RWPE1 (cell line): ENCODE measurements around the gene CALHM5.

ENCODE experiments used
- CTCF ChIA-PET: fragments of 350-600 bp; sonication (Branson Sonifier 250); formaldehyde crosslinking; extraction: SDS; loops from one replicate; lab custom pipeline; 2021; lab: Yijun Ruan, JAX
- POLR2A ChIA-PET: fragments of 400-600 bp; formaldehyde crosslinking; extraction: SDS; loops from one replicate; lab custom pipeline; 2020; ENCODE audit warnings: antibody characterized with exemption; ENCODE audit not compliant: low non-redundant PET; lab: Yijun Ruan, JAX
- DNase-seq: peaks from one replicate; pipeline ENCODE4 v3.0.0; 2012; ENCODE audit warnings: low spot score
- H3K27ac ChIP-seq: fragments of 450-650 bp; 2 replicates; pipeline ENCODE4 v1.5.1; 2017
- TF ChIP-seq, protein P1 (sequence below): fragments of 450-650 bp; conservative IDR thresholded peaks from 2 replicates; pipeline ENCODE4 v1.5.1; 2017; ENCODE audit warnings: low read depth, mild to moderate bottlenecking

The CALHM5 gene

DNA sequence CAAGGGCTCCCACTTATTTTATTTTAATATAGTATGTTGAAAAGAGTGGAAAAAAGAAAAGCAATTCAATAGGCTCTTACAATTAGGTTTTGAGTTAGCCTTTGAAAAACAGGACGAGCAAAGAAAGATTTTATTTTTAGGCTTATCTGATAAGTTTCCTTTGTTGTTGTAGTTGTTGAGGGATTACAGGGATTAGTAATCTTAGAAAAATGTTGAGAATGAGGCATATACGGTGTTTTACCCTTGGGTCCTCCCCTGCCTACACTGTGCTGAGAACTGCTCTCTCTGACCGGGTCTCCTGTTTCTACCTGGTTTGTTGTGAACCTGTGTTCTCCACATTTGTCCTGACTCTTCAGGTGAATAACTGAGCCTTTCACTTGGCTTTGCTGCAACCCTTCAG, 17.3 kb downstream of the CALHM5 start:
- no peak overlapping the region for H3K27ac ChIP-seq
- DNase-seq: no peak
- ChIA-PET POLR2A (no interaction called here), CTCF (no interaction called here)
- TF ChIP-seq, protein P1, sequence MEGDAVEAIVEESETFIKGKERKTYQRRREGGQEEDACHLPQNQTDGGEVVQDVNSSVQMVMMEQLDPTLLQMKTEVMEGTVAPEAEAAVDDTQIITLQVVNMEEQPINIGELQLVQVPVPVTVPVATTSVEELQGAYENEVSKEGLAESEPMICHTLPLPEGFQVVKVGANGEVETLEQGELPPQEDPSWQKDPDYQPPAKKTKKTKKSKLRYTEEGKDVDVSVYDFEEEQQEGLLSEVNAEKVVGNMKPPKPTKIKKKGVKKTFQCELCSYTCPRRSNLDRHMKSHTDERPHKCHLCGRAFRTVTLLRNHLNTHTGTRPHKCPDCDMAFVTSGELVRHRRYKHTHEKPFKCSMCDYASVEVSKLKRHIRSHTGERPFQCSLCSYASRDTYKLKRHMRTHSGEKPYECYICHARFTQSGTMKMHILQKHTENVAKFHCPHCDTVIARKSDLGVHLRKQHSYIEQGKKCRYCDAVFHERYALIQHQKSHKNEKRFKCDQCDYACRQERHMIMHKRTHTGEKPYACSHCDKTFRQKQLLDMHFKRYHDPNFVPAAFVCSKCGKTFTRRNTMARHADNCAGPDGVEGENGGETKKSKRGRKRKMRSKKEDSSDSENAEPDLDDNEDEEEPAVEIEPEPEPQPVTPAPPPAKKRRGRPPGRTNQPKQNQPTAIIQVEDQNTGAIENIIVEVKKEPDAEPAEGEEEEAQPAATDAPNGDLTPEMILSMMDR: no peak

DNA sequence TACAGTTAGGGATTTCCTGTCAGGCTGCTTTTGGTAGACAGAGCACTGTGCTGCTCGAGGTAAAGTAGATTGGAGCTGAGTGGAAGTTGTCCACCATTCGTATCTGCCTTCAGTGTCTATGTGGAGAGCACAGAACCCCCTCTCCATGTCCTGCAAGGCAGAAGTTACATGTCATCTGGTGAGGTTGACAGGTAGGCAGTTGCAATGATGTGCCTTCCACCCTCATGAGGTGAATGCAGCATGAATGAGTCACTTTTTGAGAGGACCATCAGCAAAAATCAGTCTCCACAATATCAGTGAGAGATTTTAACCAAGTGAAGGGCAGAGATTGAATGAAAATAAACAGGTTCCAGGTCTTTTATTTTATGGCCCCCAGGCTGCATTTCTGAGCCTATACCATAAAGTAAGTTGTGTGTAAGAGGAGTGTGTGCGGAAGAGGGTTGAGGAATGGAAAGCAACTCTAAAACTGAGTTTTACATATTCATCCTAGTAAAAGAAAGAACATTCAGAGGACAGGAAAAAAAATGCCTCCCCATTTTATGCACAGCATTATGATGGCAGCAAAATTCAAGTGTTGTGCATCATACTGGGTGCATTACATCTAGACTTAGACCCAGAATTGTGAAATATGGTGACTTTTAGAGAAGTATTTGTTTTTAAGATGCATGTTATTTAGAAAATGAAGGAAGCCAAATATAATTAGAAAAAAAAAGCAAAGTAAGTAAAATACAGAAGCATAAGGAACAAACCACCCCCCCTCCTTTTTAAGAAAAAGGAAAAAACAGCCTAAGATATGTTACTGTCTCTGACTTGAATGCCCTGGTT, 18.2 kb downstream of the CALHM5 start:
- no peak for DNase-seq
- ChIA-PET POLR2A (no interaction called here), CTCF (no interaction called here)
- H3K27ac ChIP-seq: no peak overlapping the region
- TF ChIP-seq, protein P1: no peak

DNA sequence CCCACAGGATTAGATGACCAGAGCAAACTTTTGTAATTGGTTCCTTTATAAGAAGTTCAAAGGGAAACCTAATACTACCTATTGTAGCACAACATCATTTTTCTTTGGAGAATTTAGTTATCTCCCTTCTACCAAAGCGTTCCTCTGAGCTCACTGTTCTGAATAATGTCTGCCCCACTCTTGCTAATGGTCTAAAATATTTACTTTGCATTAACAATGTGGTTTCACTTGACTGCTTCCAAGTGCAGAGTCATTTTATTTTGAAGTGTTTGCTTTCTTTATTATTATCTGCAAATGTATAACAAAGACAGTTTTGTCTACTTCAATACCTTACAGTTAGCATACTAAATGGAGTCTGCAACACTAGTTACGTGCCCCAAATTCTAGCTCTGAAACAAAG, 19.0 kb downstream of the CALHM5 start:
- POLR2A ChIA-PET: no interaction called here

DNA sequence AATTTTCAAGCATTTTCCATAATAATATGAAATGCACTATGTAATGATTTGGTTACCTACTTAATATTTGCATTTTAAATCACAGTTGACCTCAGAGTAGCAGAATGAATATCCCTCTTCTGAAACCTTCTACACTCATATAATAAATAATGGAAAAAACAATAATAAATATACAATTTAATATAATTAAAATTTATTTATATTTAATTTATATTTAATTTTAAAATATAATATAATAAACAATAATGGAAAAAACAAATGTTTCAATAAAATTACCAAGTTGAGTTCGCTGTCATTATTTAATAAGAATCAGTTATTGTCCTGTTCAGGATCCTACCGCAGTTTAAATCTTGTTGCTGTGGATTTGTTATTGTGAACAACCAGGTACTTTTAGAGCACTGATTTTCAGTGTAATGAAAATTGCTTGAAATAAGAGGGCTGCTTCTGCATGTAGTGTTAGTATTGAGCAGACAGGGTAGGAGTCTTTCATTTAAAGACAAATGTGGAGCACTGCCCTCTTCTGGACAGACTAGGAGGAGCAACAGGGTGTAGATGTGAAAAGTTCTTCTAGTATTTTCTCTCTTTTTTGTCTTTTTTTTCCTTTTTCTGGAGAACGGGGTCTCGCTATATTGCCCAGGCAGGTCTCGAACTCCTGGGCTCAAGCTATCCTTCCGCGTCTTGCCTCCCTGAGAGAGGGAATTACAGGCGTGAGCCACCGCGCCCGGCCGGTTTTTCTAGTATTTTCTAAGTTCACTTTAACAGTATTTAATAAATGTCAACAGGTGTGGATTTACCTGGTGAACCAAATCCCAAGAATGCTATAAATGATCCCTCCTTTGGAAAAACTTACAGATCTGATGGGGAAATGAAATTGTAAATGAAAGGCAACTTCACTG, 20.5 kb downstream of the CALHM5 start:
- no peak overlapping the region for H3K27ac ChIP-seq
- peak; percentile 57 for DNase-seq
- POLR2A ChIA-PET: no interaction called here
- CTCF ChIA-PET: interaction anchor here (0.6 to 4.0 kb wide), 2 partner anchors 30 to 263 kb away, joined by 3 to 13 read pairs; no protein-coding TSS in a partner anchor
- TF ChIP-seq, protein P1: peak; percentile 64

More for the DNA sequence above, 19.0 kb downstream of the CALHM5 start:
- no peak overlapping the region for H3K27ac ChIP-seq
- TF ChIP-seq, protein P1: no peak
- CTCF ChIA-PET: no interaction called here
- DNase-seq: no peak

DNA sequence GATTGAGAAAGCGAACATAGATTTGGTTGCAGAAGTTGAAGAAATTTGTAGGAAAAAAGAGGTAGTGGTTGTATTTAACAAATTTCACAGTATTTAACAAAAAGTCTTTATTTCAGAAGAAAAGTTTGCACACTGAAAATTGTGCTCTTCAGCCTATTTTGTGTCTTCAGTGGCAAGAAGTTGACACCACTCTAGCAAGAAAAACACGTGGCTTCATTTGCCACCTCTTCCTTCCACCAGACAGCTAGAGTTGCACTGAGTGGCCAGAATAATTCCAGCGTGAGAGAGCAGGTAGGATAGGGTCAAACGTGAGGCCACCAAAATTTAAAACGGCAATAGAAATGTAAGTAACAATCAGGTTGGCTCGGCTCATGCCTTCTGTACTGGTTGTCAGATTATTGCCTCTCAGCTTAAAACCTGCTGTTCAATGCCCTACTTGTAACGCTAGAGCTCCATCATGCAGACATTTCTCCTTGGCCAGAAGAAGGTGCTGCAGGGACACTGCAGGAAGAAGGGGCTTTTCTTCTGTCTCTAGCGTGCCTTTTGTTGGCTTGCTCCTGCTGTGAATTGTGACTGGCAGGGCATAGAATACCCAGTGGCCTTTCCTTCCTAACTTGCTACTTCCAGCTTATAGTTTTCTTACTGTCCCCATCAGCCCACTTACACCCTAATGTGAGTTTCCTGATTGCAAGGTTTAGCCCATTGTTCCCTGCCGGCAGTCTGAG, 22.0 kb downstream of the CALHM5 start:
- DNase-seq: no peak
- no peak overlapping the region for H3K27ac ChIP-seq
- ChIA-PET CTCF (interaction anchor here (0.6 to 4.0 kb wide), 4 partner anchors 22 to 265 kb away, joined by 3 to 14 read pairs (median 8); partner anchors contain the start of gene CALHM6), POLR2A (no interaction called here)
- TF ChIP-seq, protein P1: no peak
